Stimulated activated CD8-positive, alpha-beta memory T cell treated with anti-CD3 and anti-CD28 coated beads, Interleukin-15, amount 100 ng/mL, for 48 hours (primary cell): ENCODE data around the gene PAK1.

Experiments used
- DNase-seq, 2 donors: peaks; one replicate each; pipeline ENCODE4 v3.0.0-alpha.2; 2020; ENCODE audit warnings: low read depth in 2 of 2

Gene PAK1

DNA sequence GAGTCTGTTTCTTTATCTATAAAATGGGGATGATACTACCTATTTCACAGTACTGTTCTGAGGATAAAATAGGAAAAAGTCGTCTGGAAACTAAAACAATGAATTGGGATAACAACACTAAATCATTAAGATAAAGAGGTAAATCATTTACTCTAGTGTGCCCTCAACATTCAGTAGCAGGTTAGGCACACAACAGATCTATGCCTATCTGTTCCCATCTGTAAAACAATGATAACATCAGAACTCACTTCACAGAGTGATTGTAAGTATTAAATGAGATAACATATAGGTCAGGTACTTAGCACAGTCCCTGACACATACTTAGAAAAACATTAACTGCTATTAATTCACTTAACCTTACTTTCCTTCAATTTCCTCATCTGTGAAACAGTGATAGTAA is 36.9 kb downstream of the PAK1 start:
- no peak for DNase-seq

DNA sequence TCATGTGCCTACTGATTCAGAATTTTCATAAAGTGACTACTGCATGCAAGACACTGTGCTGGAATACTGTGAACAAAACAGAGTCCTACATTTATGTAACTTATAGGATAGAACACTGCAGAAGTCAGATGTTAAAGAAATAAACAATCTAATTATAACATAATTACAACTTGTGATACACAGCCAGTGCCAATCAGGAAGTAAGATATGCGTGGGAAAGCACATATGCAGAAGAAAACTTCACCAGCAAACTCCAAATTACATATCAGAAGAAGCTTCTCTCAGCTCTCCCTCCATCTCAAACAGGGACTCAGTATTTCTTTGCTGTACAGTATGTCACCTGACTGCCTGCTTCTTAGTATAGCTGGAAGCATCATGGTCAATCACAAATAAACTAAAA is 37.4 kb downstream of the PAK1 start:
- no peak for DNase-seq

- no peak for DNase-seq
Measured at GRCh38 chr11:77435972-77436371, 37.9 kb downstream of the PAK1 start.

DNA sequence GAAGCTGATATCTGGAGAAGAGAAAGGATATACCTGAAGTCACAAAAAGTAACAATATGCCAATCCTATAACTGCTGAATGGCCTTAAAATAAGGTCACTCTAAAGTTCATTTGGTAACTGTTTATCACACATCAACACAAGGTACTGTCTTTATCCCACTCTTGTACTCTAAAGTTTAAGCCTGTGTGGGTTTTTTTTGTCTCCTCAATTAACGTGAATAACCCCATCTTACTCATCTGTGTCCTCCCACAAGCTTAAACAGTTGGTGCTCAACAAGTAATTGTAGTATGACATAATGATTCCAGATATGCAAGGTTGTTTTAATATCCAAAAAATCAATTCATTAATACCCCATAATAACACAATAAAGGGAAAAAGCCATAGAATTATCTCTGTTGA is 42.1 kb downstream of the PAK1 start:
- DNase-seq, result no peak

- no peak for DNase-seq
Measured at GRCh38 chr11:77428598-77428997, 45.3 kb downstream of the PAK1 start.

DNA sequence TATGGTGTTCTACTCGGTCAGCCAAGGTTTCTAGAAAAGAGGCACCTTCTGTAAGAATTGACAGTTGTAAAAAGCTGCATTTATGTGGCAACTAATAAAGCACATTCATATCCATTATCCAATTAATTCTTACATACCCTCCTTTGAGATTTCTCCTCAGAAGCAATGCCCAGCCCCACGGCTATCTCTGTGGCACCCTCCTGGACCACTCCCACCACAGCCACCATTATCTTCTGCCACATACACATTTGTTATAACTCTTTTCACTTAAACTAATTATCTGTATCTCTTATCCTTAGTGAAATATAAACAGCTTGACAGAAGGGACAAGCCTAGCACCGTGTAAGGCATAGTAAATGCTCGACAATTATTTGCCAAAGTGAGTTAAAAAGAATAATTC is 48.5 kb downstream of the PAK1 start:
- no peak for DNase-seq

DNA sequence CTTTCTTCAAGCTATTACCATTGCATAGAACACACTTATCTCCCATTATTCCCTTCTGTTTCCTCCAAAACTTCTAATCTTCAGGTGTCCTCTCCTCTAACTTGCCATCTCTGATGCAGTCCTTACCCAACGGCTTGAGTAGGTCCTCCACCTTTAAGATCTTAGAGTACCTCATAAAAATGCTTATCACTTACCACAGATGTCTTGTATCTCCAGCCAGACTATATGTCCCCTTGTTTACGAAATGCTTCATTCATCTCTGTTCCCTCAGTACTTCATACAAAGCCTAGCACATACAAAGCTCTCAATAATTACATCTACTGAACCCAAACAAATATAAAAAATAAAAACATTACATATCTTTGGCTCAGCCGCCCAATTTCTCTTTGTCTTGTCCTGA is 49.2 kb downstream of the PAK1 start:
- no peak for DNase-seq

DNA sequence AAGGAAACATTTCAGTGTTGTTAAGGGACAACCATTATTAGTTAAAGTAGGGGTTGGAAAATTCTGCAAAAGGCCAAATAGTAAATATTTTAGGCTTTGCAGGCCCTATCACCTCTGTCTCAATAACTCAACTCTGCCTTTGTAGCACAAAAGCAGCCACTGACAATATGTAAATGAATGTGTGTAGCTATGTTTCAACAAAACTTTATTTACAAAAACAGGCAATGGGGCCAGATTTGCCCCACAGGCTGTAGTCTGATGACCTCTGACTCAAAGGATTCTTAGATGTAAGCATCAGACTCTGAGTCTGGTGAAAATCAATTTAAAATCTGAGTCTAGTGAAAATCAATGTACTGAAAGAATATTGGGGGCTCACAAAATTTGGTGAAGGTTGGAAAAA is 50.3 kb downstream of the PAK1 start:
- DNase-seq, result no peak

DNA sequence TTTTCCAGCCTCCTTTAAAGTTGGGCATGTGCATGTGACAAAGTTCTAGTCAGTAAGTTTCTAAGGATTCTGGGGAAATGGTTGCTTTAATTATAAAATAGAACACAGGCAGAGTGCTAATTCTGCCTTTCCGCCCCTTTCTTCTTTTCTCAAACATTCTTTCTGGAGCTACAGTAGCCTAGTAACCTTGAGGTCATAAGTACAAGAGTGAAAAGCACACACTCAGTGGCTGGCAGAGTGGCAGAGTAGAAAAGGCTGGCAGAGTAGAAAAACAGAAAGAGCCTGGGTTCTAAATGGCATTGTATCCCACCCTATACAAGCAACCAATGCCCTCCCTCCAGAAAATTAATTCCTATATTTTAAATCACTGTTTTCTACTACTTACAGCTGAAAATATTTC is 51.2 kb downstream of the PAK1 start:
- DNase-seq, result no peak

GRCh38 chr11:77421041-77421723 is 52.7 kb downstream of the PAK1 start:
- DNase-seq, result no peak

DNA sequence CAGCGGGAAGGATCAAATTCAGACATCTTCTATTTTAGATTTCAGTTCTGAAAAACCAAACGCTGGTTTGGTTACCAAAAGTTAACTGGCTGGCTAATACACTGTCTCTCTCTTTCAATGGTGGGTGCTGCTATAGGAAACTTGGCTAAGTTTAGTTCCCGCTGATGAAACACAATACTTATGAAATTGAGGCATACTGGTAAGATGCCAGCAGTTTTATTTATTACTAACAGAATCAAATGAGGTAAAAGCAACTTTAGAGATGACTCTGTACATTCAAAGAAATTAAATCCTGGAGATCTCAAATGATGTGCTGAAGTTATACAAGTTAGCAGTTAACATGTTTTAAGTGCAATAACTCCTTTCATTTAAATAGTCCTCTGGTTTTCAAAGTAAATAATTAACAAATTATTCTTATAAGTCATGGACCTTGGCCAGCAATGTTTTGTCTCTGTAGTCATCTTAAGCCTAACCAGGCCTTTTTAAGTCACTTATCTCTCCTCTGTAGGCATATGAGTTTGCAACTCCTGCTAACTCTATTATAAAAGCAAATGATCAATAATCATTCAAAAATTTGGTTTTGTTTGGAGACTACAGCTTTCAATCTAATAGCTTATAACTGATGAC is 54.8 kb downstream of the PAK1 start:
- no peak for DNase-seq

DNA sequence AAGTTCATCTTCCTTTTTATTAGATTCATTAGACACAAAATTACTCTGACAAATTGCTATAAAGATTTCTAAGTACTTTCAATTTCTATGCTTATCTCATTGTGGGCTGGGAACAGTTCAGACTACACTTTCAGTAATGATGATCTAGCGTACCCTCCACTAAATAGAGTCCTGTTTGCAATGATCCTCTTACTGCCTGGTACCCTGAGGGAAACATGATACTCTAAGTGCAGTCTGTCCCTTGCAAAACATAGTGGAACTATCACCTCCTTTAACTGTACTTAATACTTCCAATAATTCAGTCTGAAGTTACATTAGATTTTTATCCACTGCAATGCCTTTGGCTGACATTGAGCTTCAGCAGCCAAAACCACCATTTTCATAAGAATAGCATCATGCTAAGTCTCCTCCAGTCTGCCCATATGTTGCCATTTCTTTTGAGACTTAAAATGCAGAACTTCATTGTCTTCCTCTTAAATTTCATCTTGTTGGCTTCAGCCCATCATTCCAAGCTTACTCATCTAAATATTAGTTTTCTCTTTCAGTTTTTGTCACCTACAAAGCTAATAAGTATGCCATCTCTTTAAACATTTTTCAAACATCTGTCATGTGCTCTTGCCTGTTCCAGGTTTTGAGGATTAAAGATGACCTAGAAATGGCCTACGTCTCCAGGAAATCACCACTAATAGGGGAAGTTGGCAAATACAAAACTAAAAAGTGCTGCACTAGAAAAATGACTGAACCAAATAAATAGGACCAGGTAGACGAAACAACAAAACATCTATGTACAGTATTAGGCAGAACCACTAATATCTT is 55.5 kb downstream of the PAK1 start:
- DNase-seq, result no peak

DNA sequence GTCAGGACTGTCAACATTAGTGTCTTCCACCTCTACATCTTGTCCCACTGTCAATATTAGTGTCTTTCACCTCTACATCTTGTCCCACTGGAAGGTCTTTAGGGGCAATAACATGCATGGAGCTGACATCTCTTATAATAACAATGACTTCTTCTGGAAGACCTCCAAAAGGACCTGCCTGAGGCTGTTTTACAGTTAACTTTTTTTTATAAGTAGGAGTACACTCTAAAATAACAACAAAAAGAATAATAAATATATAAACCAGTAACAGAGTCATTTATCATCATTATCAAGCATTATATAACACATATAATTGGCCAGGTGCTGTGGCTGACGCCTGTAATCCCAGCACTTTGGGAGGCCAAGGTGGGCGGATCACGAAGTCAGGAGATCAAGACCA is 57.5 kb downstream of the PAK1 start:
- DNase-seq, result no peak

- DNase-seq, result no peak
Measured at GRCh38 chr11:77413850-77414460, 59.9 kb downstream of the PAK1 start.

GRCh38 chr11:77412814-77413213 is 61.1 kb downstream of the PAK1 start:
- DNase-seq, result no peak

- peak; percentile 69 to 78 for DNase-seq
Measured at GRCh38 chr11:77411717-77412441, 62.0 kb downstream of the PAK1 start.

GRCh38 chr11:77411137-77411707 is 62.7 kb downstream of the PAK1 start:
- DNase-seq, result peak in 1 of 2 donors; percentile 1

- DNase-seq, result no peak
Measured at GRCh38 chr11:77410076-77410827, 63.6 kb downstream of the PAK1 start.

- no peak for DNase-seq
Measured at GRCh38 chr11:77409046-77409445, 64.8 kb downstream of the PAK1 start.

DNA sequence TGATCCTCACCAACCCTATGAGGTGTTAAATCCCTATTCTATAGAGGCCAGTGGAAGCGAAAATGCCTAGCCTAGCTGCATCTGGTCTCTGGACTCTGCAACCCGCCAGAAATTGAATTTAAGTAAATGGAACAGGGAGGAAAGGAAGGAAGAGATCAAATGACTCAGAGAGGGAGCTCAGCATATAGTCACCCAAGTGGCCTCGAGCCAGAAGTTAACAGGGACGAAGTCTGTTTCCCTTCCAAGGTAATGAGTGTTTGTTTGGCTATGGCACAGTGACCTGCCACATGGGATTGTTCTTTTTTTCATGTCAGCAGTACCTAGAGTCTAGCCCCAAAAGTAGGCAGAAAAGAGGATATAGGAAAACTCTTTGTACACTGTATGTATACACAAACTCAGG is 66.3 kb downstream of the PAK1 start:
- DNase-seq, result no peak

DNA sequence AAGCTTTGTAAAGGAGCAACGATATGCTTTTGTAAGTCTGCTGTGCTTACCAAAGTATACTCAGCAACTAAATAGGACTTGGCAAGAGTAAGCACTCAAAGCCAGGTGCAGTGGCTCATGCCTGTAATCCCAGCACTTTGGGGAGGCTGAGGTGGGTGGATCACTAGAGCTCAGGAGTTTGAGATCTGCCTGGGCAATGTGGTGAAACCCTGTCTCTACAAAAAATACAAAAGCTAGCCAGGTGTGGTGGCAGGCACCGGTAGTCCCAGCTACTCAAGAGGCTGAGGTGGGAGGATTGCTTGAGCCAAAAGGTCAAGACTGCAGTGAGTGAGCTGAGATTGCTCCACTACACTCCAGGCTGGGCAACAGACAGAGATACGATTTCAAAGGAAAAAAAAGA is 67.5 kb downstream of the PAK1 start:
- DNase-seq, result no peak
